GM19372 (cell line): Measurements from ENCODE around the gene PRKD1.

Source experiments
- ATAC-seq: cut with Tn5 transposase; IDR thresholded peaks from one replicate; pipeline ENCODE4 v1.9.1; 2021; ENCODE audit warnings: mild to moderate bottlenecking, low read depth, moderate library complexity; ENCODE audit not compliant: unreplicated experiment

Gene PRKD1

DNA sequence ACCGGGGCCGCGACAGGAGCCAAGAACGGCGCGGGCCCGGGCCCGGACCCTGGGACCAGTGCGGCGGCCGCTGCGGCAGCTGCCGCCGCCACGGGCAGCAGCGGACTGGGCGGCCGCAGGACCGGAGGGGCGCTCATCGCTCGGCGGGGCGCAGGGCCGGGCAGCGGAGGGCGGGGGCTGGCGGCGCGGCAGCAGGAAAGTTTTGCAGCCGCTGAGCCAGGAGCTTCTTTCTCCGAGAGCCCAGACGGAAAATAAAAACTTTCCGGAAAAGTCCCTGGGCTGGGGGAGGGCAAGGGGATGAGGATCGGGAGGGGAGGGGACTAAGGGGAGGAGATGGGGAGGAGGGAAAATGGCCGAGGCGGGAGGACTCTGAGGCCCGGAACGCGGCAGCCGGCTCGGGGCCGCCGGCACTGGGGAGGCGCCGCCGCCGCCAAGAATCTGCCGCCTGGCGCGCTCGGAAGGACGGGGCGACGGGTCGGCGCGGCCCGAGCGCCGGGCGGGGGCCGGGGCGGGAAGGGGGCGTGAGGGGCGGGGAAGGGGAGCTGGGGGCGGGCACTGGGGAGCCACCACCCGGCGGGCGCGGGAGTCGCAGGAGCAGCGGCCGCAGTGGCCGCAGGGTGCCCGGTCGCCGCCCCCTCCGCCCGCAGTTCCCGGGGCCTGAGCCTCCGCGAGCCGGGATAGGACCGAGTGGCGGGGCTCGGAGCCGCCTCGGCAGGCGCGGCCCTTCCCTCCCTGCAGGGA lies at the start of gene PRKD1:
Gene PRKD1, minus strand, starts transcription at position 472 of the 741 bp plus-strand sequence.
- ATAC-seq, result peak; percentile 46

GRCh38 chr14:29971101-29971500 lies 43.5 kb upstream of the PRKD1 start:
- ATAC-seq, result no peak

DNA sequence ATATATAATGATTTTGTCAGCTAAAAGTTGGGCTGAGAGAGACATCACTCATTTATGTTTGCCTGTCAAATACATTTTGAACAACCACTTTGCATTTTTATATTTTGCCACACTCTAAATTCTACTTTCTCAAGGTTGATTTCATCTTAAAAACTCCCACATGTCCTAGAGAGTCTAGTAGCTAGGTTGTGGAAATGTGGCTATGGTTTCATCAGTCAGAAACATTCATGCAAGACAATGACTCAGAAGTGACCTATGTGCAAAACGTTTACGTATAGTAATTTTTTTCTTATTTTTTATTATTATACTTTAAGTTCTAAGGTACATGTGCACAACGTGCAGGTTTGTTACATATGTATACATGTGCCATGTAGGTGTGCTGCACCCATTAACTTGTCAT lies 27.4 kb upstream of the PRKD1 start:
- no peak for ATAC-seq

- no peak for ATAC-seq
Measured at GRCh38 chr14:29953501-29953900, 25.9 kb upstream of the PRKD1 start.

DNA sequence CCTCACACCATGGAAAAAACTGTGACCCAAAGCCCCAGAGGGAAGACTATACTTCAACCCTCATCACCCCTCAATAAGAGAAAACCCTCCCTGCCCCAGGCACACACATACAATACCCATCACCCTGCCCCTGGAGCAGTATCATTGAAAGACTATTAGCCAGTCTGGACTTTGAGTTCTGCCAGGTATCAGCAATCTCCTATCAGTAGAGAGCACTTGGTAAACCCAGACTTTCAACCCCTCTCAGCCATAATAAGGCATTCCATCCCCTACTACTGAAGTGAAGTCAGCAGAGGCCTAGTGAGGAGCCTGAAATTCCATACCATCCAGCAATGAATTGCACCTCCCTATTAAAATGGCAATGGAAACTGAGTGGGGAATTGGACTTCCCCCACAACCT lies 16.4 kb upstream of the PRKD1 start:
- no peak for ATAC-seq

DNA sequence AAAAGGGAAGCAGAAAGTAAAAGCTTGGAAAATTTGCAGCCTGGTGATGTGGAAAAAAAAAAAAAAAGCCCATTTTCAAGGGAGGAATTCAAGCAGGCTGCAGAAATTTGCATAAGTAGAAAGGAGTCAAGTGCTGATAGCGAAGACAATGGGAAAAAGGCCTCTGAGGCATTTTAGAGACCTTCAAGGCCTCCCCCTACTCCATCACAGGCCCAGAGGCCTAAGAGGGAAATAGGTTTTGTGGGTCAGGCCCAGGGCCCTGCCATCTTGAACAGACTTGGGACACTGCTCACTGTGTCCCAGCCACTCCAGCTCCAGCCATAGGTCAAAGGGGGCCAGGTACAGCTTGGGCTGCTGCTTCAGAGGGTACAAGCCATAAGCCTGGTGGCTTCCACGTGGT lies 13.8 kb upstream of the PRKD1 start:
- no peak for ATAC-seq

GRCh38 chr14:29940482-29940881 lies 12.8 kb upstream of the PRKD1 start:
- no peak for ATAC-seq

GRCh38 chr14:29937116-29937515 lies 9.5 kb upstream of the PRKD1 start:
- ATAC-seq, result no peak

DNA sequence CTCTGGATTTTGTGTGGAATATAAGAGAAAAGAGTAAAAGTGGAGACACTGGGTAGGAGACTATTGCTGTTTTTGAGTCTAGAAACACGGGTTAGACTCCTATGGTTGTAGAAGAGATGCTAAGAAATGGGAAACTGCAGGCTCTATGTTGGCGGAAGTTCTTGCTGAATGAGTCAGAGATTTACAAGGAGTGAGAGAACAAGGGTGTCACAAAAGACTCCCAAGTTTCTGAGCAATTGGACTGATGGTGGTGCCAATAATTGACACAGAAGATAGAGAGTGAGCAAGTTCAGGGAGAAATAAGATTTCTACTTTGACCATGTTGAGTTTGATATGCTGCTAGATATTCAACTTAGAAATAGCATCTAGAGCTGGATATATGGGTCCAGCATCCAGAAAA lies 2.6 kb upstream of the PRKD1 start:
- ATAC-seq, result no peak

GRCh38 chr14:29928117-29928640 lies 532 bp upstream of the PRKD1 start:
- no peak for ATAC-seq

DNA sequence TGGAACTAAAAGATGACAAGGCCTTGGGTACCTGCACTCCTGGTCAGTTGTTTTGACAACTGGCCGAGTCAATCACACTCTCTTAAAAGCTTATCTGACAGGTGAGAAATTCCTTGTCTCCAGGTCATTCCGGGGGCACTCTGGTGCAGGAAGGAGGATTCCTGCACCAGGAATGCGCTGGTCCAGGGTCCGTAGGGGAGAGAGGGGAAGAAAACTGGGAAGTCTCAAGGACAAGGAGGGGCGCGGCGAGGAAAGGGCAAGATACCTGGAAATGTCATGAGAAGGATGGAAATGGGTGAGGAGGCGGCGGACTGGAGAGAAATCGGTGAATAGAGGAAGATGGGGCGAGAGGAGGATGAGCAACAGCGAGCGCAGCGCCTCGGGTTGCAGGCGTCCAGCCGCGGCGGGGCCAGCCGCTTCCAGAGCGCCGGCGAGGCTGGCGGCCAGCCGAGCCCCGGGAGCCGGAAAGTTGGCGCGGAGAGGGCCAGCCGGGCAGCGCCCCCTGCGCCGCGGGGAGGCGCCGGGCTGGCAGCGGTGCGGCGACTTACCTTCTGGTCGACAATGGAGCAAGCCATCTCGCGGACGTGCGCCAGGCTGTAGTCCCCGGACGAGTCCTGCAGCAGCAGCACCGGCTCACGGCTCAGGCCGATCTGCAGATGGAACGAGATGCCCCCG lies 809 bp downstream of the PRKD1 start:
- peak; percentile 54 for ATAC-seq

DNA sequence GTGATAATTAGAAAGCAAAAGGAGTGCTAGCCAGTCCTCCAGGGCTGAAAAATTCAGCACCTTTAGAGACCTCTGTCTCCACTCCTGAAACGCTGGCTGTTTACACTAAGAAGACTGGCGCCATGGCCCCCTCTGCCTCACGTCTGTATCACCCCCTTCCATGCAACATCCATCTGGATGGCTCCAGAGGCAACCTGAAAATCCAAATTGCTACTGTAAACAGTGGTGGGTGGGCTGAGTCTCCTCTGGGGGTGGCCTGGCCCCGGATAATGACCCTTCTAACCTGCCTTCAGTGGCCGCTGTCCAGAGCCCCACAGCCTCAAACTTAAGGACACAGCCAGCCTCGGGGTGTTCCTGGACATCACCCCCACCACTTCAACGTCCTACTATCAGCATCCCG lies 1.4 kb downstream of the PRKD1 start:
- no peak for ATAC-seq

GRCh38 chr14:29925736-29926135 lies 1.9 kb downstream of the PRKD1 start:
- ATAC-seq, result no peak

DNA sequence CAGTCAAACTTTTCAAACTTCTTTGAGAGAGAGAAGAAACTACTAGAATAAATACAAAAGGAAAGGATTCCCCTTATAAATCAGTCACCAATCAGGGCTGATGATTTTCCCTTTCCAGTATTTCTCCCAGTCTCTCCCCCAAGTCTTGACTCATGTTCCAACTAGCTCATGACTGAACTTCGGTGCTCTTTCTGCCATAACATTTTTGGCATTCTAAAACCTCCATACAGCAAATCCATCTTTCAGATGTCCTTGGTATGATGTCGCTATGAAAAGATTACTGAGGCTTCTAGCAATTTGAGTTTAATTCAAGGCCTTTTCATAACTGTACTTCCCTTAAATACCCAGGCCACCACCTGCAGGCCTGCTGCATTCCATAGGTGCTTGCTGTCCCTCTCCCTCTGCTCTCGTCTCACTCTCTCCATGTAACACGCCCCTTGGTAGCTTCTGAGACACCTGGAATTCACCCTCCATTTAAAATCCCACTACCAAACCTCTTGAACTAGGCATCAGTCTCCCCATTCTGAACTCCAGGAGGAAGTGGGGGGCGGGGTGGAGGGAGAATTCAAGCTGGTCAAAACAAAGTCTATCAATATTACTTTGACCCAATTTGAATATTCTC lies 2.4 kb downstream of the PRKD1 start:
- ATAC-seq, result no peak

GRCh38 chr14:29919845-29920244 lies 7.8 kb downstream of the PRKD1 start:
- ATAC-seq, result no peak

- no peak for ATAC-seq
Measured at GRCh38 chr14:29918981-29919380, 8.7 kb downstream of the PRKD1 start.

GRCh38 chr14:29913566-29913965 lies 14.1 kb downstream of the PRKD1 start:
- no peak for ATAC-seq

- no peak for ATAC-seq
Measured at GRCh38 chr14:29911810-29912209, 15.8 kb downstream of the PRKD1 start.

- ATAC-seq, result no peak
Measured at GRCh38 chr14:29908652-29909577, 18.7 kb downstream of the PRKD1 start.

DNA sequence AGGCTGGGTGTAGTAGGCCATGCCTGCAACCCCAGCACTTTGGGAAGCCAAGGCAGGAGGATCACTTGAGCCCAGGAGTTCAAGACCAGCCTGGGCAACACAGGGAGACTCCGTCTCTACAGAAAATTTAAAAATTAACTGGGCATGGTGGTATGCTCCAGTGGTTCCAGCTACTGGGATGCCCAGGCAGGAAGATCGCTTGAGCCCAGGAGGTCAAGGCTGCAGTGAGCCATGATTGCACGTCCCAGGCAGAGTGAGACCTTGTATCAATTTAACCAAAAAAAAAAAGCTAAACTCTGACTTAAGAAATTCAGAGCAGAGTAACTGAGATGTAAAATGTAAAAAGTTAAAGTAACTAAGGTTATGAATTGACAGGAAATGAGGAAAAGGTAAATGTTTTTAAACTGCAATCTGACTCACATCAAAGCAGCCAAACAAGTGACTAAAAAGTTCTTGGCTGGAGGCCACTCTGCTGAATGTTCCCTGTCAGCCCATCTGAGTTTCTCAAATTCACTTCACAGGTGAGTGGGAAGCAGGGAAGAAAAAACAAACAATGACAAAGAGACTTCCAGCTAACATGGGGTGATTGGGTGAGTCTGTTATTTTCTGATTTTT lies 21.3 kb downstream of the PRKD1 start:
- no peak for ATAC-seq
